Regular cardiac myocyte (primary cell): ENCODE data around the gene CPA2. TPM values are rescaled to one million over a fixed set of nuclear protein-coding genes. Genes with fewer than 3 reads are reported as not detected.

Source experiments
- total RNA-seq: library from RNA; depleted of rRNA; stranded (reverse); fragments of >200 nt; gene quantifications from 2 replicates; pipeline ENCODE4 v1.2.3, GENCODE V29; 2014

The CPA2 gene
- total RNA-seq = not detected in 2 replicates

GRCh38 chr7:130266258-130266960, at the start of gene CPA2:
Gene CPA2 (plus strand): TSS chr7:130266863. CDS start chr7:130266882, 19 bp downstream.

DNA sequence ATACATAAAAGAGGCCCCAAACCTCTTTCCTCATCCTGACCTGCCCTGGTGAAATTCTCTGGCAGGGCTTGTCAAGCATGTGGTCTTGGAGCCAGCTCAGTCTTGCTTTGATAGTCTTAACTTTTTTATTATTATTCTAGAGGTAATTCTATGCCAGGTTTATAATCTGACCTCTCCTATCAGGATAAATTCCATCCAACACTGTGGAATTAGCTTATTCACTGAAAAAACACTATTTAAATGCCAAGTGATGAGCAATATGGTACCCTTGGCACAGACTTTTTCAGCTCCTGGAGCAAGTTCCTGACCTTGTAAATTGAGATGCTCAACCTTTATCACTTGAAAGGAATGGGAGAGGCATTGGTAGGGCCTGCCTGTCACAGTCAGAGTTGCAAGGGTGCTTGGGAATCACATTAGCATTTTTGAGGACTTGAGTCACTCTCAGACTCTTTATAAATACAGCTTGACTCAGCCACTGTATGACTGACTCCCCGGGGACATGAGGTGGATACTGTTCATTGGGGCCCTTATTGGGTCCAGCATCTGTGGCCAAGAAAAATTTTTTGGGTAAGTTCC, 26.1 kb downstream of the CPA2 start, which contains the start of gene CPA4:
Gene CPA4, plus strand, starts transcription at position 480 of the 576 bp plus-strand sequence. Its CDS starts 20 bp downstream, at position 500.

Other genes starting within 250 kb of the CPA2 start
- gene ZC3HC1, start 215.5 kb upstream of the CPA2 start, total RNA-seq = 15.3 and 15.5 TPM in 2 replicates
- gene KLHDC10, start 196.3 kb upstream of the CPA2 start, total RNA-seq = 27.3 and 27.4 TPM in 2 replicates
- 6.8 and 11.9 TPM in 2 replicates for gene TMEM209, start 61.5 kb upstream of the CPA2 start, total RNA-seq
- gene SSMEM1, start 59.0 kb upstream of the CPA2 start, total RNA-seq = 0.19 TPM in 1 of 2 replicates, not detected in the other
- 24.3 and 61.4 TPM in 2 replicates for gene CPA4, start 26.3 kb downstream of the CPA2 start, total RNA-seq
- not detected in 2 replicates for gene CPA5, start 78.0 kb downstream of the CPA2 start, total RNA-seq
- not detected in 2 replicates for gene CPA1, start 113.6 kb downstream of the CPA2 start, total RNA-seq
- 12.1 and 22.4 TPM in 2 replicates for gene CEP41, start 174.2 kb downstream of the CPA2 start, total RNA-seq
- gene MEST, start 225.2 kb downstream of the CPA2 start, total RNA-seq = 384 and 397 TPM in 2 replicates